NCI-H446 (cell line): ENCODE data around the gene ITPKB.
"Not testable (repeated sequence)": the region's sequence is repeated elsewhere in the genome, so short reads cannot be mapped to it uniquely, and the experiment has no call there.

Source experiments
- DNase-seq, 2 experiments: peaks; one replicate each; lab custom pipeline; 2025; lab: John Stamatoyannopoulos, UW

The ITPKB gene

DNA sequence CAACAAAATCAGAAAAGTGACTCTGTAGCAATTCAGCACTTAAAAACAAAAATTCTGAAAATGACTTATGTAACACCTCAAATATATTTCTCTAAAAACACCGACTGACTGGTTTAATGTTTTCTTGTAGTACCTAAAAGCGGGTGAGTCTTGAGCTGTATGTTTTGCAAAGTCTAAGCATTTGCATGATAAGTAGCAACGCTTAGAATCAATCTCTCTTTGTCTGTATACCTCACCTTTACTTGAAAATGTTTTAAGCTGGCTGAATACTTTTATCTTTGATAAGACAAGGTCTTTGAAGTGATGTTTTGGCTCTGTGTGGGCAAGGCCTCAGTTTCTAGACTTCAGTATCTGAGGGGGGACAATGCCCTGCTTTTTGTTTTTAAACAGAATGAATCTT lies 8.2 kb downstream of the ITPKB start:
- DNase-seq: no peak

DNA sequence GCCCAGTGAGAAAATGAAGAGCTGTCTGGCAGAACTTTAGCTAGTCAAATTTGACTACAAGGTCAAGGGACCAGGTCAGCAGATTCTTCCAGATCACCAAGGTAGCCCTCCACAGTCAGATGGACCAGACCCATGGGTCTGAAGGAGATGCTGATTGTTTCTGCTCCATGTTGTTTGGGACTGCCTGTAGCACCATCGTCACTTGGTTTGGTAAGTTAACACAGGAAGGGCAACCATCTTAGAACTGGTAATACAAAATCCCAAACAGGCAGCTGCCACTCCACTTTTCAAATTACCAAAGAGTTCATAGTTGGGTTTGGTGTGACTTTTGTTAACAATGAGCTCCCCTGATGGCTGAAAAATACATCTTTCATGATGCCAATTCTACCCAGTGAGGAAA lies 9.0 kb downstream of the ITPKB start:
- no peak for DNase-seq

GRCh38 chr1:226728448-226728847 lies 10.6 kb downstream of the ITPKB start:
- DNase-seq: no peak

DNA sequence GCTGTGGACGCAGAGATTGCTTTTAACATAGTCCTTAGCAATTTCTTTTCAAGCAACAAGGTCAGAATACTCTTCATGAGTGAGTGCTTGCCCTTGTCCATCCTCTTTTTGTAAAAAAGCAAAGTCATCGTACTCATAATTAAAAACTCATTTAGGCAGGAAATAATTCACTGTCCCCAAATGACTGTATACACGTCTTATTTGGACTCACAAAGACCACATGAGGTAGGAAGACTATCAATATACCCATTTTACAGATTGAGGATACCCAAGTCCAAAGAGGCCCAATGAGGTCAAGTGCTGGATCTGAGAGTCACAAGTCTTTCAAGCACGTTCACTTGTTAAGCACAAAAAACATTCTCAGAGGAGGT lies 13.2 kb downstream of the ITPKB start:
- DNase-seq: no peak

DNA sequence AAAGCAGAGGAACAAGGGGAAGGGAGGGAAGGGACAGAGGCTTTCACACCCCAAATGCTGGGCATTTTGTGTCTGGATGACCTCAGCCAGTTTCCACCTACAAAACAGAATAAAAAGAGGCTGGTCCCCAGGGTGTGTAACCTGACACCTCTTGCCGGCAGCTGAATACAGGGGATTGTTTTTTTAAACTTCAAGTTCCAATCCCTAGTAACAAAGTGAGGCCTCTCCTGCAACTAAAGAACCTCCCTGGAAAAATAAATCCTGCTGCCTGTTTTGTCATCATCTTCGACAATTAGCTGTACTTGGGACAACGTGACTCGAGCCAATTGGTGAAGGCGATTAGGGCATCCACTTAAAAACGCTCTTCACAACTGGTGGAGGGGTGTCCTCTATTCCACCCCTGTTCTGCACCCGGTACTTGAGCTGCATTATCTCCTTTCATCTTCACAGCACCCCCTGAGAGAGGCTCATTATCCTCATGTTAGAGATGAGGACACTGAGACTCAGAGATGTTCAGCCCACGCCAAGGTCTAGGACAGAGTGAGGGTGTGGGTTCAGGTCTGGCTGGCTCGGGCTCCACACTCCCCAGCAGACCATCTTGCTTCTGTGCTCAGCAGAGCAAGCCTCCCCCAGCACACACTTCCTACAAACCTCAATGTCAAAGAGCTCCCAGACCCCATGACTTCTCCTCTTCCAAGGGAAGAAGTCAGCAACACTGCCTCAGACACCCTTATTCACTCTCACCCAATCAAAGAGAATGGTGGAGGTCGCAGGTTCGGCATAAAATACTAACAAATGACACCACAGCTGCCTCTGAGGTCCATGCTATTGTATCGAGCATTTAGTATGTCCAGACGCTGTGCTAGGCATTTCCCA lies 15.2 kb downstream of the ITPKB start:
- peak; percentile 30 to 66 for DNase-seq

DNA sequence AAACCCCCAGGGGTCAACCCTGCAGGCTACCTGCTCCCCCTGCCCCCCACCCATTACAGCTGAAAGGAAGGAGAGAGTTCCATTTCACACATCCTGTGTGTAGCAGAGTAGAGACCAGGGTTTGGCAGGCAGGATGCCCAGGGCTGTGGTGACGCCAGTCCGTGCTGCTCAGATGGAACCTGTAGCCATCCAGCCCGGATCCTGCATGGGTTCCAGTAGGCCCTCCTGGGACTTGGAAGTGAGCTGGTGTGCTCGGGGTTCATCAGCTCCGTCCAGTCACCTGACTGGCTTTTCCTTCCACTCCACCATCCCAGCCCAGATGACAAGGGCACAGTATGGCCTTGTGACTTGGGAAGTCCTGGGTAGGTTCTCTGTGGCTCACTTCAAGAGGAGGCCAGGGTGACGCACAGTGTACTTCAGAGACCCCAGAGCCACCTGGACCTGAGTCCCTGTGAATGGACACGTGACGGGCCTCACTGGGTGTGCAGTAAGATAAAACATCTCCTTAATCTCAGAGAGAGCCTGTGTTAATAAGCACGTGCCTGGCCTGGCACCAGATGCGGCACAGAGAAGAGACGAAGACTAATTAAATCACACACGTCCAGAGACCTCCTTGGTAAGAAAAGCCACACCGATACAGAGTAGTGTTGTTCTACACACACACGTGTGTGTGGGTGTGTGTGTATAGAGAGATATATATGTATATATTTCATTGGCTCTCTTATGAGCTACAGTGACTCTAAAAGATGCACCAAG lies 16.0 kb downstream of the ITPKB start:
- no peak for DNase-seq

- no peak for DNase-seq
These were observed 16.7 kb downstream of the ITPKB start for GRCh38 chr1:226722240-226722900.

DNA sequence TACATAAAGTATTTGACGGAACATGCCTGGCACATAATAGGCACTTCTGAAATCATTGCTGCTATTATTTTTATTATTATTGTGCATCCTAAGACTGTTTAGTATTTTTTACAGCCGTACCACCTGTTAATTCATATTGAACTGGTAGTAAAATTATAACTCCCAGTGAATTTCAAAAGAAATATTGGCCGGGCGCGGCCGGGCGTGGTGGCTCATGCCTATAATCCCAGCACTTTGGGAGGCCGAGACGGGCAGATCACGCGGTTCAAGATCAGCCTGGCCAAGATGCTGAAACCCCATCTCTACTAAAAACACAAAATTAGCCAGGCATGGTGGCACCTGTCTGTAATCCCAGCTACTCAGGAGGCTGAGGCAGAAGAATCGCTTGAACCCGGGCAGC lies 18.5 kb downstream of the ITPKB start:
- DNase-seq: not testable (repeated sequence)

DNA sequence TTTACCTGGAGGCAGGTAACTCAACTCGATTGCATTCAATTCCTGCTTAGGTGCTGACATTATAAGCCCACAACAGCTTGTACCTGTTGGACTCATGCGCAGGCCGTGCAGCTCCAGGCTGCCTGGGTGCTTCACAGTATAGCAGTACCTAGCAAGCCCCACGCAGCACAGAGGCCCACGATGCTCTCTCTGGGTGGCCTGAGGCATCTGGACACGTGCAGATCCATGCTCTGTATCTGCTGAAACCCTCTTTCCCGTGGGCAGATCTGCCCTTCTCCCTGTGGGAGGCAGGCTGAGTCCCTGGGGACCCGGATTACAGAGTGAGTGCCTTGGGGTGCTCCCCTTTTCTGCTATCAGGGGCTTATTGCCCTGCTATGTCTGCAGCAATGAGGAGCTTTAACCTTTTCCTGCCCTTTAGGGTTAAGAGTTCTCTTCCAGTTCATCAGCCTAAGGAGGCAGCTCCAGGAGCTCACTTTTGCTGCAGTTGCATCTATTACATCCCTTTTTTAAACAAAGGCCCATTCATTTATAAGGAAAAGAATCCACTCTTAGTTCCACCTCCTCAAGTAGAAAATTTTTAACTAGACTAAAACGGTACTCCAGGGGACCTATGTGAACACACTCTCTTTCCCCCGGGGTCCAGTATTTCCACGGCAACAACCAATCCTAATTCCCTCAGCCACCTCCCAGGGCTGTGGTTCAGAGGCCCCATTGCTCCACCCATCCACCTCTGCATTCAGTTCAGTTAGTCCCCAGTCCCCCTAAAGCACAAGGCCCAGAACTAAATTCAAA lies 19.3 kb downstream of the ITPKB start:
- no peak for DNase-seq

DNA sequence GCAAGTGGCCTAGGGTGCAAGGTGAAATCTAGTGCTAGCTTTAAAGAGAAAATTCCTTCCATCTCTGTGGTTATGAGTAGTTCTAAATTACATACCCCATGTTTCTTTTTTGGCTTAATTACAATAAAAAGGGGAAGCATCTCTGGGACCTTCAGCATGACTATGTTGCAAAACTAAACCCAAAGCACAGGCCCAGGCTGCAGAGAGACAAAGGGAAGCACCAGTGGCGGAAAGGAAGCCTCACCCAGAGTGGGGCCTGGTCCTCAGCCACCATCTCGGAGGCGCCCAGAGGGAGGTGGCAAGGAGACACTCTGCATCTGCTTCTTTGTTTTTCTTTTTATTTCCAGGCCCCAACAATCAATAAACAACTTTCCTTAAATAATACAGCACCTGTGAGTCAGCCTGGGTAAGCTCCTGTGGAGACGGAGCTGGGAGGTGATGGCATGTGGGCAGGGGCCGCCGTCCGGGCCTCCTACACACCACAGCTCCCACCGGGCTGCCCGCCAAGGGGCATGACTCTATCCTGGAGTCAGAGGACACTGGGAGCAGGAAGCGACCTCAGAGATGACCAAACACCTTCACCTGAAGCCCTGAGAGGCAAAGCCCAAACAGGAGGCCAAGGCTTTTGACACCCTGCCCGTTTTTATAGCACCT lies 21.7 kb downstream of the ITPKB start:
- DNase-seq: no peak

DNA sequence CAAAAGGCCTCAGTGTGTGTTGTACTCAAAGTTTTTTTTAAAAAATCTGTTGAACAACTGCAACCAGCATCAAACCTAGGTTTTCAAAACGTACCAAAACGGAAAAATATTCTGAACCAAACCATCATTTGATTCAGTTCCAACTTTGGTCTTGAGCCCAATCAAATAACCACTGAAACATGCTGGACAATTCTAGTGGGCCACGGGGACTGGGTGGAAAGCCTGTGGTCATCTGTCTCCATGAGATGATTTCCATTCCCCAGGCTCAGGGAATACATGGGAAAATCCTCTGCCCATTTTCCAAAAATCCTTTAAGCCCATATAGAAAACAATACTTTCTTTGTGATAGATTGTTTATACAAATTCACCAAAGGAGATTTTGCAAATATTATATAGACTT lies 22.5 kb downstream of the ITPKB start:
- no peak for DNase-seq

GRCh38 chr1:226714148-226714547 lies 24.9 kb downstream of the ITPKB start:
- no peak for DNase-seq

- DNase-seq: no peak
These were observed 26.2 kb downstream of the ITPKB start for GRCh38 chr1:226712742-226713419.

GRCh38 chr1:226711976-226712741 lies 26.9 kb downstream of the ITPKB start:
- no peak for DNase-seq

DNA sequence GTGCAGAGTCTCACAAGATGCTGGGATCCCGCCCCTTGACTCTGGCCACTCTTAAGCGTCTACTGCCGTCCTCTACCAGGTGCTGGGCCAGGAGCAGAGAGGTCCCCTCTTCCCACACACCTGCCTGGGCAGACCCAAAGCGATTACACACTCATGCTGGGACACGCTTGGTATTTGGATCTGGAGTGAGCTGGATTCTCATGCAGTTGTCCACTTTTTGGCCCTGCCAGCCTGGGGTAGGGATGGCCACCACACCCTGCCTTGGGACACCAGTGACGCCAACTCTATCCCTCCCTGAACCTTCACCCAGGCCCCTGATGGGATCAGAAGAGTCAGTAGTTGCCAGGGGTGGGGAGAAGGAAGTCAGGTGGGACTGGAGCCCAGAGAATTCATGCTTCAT lies 28.6 kb downstream of the ITPKB start:
- no peak for DNase-seq

DNA sequence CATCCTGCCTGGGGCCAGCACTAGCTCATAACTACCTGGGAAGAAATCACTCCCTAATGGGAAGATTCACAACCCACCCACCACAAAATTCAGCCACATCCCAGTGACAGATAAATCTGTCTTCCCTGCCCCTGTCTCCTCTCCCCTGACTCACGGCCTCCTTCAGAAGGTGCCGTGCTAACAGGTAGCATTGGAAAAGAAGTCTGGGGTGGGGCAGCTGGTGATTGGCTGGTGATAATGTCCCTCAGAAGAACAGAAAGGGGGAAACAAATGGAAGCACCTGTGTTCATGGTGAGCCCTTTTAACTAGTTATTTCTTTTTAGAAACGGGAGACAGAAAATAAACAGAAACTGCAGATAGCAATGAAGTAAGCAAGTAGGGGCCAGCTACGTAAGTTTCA lies 29.1 kb downstream of the ITPKB start:
- DNase-seq: no peak

- peak; percentile 52 to 86 for DNase-seq
These were observed 30.1 kb downstream of the ITPKB start for GRCh38 chr1:226708967-226709396.

GRCh38 chr1:226708342-226708780 lies 30.7 kb downstream of the ITPKB start:
- peak; percentile 52 to 75 for DNase-seq

- peak; percentile 92 to 98 for DNase-seq
These were observed 32.4 kb downstream of the ITPKB start for GRCh38 chr1:226706684-226707083.
